ENCODE measurements around the gene ARHGEF28. TPM values are rescaled to one million over a fixed set of nuclear protein-coding genes. Genes with fewer than 3 reads are reported as not detected.

Gene ARHGEF28
- total RNA-seq, 1 donor from 2014 or later, result 8.5 TPM

DNA sequence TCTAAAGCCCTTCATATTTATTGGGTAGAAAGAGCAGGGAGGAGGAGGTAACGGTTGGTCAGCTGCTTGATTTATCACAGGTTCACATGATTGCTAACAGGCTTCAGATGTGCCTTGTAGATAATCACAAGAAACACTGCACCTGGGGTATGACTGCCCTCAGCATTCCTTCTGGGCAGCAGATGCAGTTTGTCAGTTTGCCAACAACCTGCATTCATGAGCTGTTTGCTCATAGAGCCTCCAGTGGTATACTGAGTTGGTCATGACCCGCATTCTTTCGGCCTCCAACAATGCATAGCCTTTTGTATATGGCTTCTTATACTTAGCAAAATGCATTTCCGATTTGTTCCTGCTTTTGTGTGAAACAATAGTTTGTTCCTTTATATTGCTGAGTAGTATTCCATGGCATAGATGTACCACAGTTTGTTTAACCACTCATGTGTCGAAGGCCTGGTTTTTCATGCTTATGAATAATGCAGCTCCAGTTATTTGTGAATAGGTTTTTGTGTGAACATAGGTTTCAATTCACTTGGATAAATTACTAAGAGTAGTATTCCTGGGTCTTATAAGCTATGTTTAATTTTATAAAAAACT is 83.6 kb downstream of the ARHGEF28 start:
- Histone ChIP-seq H3K4me2 (ENCODE audit: low read length) (no peak overlapping the region), H3K4me3 (ENCODE audit: insufficient read depth, low read depth, low read length) (no peak overlapping the region), H3K27ac (ENCODE audit: low read depth, low read length) (no peak overlapping the region), H4K20me1 (ENCODE audit: insufficient read depth, low read length) (no peaks in the 10 kb centered on the region), H3K27me3 (ENCODE audit: insufficient read depth, low read length) (no peaks in the 10 kb centered on the region), H3K9me3 (ENCODE audit: insufficient read depth, low read depth, low read length) (no peaks in the 10 kb centered on the region), H3K9ac (ENCODE audit: low read length) (no peak overlapping the region), H3K79me2 (ENCODE audit: insufficient read depth, low read length) (no peaks in the 10 kb centered on the region), H2AFZ (ENCODE audit: low read depth, low read length) (no peak overlapping the region), H3K4me1 (ENCODE audit: insufficient read depth, low read length) (no peaks in the 10 kb centered on the region), H3K36me3 (ENCODE audit: insufficient read depth, low read length) (no peaks in the 10 kb centered on the region)
- DNase-seq (ENCODE audit: low read depth), result peak; percentile 23
- no peak for FAIRE-seq
- H3K27ac Mint-ChIP-seq (ENCODE audit: unreplicated experiment), result no peak overlapping the region
- no peaks in the 10 kb centered on the region for H3K4me1 Mint-ChIP-seq (ENCODE audit: low read depth, unreplicated experiment)
- H3K4me3 Mint-ChIP-seq (ENCODE audit: unreplicated experiment), result no peak overlapping the region
- peaks cover 13% of the 10 kb centered on the region for H3K9me3 Mint-ChIP-seq (ENCODE audit: unreplicated experiment)
- no peaks in the 10 kb centered on the region for H3K36me3 Mint-ChIP-seq (ENCODE audit: low read depth, unreplicated experiment)
- TF ChIP-seq, protein P1, sequence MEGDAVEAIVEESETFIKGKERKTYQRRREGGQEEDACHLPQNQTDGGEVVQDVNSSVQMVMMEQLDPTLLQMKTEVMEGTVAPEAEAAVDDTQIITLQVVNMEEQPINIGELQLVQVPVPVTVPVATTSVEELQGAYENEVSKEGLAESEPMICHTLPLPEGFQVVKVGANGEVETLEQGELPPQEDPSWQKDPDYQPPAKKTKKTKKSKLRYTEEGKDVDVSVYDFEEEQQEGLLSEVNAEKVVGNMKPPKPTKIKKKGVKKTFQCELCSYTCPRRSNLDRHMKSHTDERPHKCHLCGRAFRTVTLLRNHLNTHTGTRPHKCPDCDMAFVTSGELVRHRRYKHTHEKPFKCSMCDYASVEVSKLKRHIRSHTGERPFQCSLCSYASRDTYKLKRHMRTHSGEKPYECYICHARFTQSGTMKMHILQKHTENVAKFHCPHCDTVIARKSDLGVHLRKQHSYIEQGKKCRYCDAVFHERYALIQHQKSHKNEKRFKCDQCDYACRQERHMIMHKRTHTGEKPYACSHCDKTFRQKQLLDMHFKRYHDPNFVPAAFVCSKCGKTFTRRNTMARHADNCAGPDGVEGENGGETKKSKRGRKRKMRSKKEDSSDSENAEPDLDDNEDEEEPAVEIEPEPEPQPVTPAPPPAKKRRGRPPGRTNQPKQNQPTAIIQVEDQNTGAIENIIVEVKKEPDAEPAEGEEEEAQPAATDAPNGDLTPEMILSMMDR (IDR thresholded peaks at IDR 0.05; ENCODE audit: insufficient read depth, low read depth, low read length), result no peak
- TF ChIP-seq EZH2 (IDR thresholded peaks at IDR 0.05; ENCODE audit: insufficient read depth, low read length), result no peak
- no peaks in the 10 kb centered on the region for H3K27me3 Mint-ChIP-seq (ENCODE audit: low read depth, unreplicated experiment)

GRCh38 chr5:73716284-73716808 is 90.3 kb downstream of the ARHGEF28 start:
- no peak overlapping the region for H3K4me2 ChIP-seq (ENCODE audit: low read length)
- FAIRE-seq, result no peak
- H3K36me3 ChIP-seq (ENCODE audit: insufficient read depth, low read length), result no peaks in the 10 kb centered on the region
- H4K20me1 ChIP-seq (ENCODE audit: insufficient read depth, low read length), result no peaks in the 10 kb centered on the region
- DNase-seq (ENCODE audit: low read depth), result no peak
- no peaks in the 10 kb centered on the region for H3K27me3 ChIP-seq (ENCODE audit: insufficient read depth, low read length)
- no peaks in the 10 kb centered on the region for H3K79me2 ChIP-seq (ENCODE audit: insufficient read depth, low read length)
- no peak overlapping the region for H3K27ac Mint-ChIP-seq (ENCODE audit: unreplicated experiment)
- H3K4me1 ChIP-seq (ENCODE audit: insufficient read depth, low read length), result no peaks in the 10 kb centered on the region
- H3K4me3 Mint-ChIP-seq (ENCODE audit: unreplicated experiment), result no peak overlapping the region
- no peaks in the 10 kb centered on the region for H3K36me3 Mint-ChIP-seq (ENCODE audit: low read depth, unreplicated experiment)
- no peak overlapping the region for H3K4me3 ChIP-seq (ENCODE audit: insufficient read depth, low read depth, low read length)
- no peaks in the 10 kb centered on the region for H3K9me3 ChIP-seq (ENCODE audit: insufficient read depth, low read depth, low read length)
- H2AFZ ChIP-seq (ENCODE audit: low read depth, low read length), result no peak overlapping the region
- H3K9ac ChIP-seq (ENCODE audit: low read length), result no peak overlapping the region
- H3K27me3 Mint-ChIP-seq (ENCODE audit: low read depth, unreplicated experiment), result no peaks in the 10 kb centered on the region
- H3K27ac ChIP-seq (ENCODE audit: low read depth, low read length), result no peak overlapping the region
- TF ChIP-seq, protein P1 (IDR thresholded peaks at IDR 0.05; ENCODE audit: insufficient read depth, low read depth, low read length), result no peak
- TF ChIP-seq EZH2 (IDR thresholded peaks at IDR 0.05; ENCODE audit: insufficient read depth, low read length), result no peak
- no peaks in the 10 kb centered on the region for H3K9me3 Mint-ChIP-seq (ENCODE audit: unreplicated experiment)
- no peaks in the 10 kb centered on the region for H3K4me1 Mint-ChIP-seq (ENCODE audit: low read depth, unreplicated experiment)

DNA sequence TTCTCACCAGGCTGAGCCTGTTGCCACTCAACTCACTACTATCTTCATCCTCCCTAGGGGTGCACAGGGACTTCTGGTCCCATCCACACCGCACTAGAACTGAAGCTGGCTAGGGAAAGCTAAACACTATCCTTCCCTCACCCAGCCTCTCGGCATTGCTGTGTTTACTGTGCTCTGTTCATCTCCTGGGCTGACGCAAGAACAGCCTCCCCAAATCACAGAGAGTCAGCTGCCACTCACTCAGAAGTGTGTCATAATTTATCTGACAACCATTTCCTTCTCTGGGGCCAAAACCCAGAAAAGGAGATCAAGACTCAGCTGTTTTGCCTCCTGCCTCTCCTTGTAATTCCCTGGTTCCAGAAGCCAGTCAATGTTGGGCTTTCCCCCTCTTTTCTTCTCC is 92.8 kb downstream of the ARHGEF28 start:
- no peaks in the 10 kb centered on the region for H3K36me3 ChIP-seq (ENCODE audit: insufficient read depth, low read length)
- H3K27me3 Mint-ChIP-seq (ENCODE audit: low read depth, unreplicated experiment), result no peaks in the 10 kb centered on the region
- no peak for DNase-seq (ENCODE audit: low read depth)
- no peaks in the 10 kb centered on the region for H3K4me1 Mint-ChIP-seq (ENCODE audit: low read depth, unreplicated experiment)
- FAIRE-seq, result no peak
- no peak overlapping the region for H3K27ac ChIP-seq (ENCODE audit: low read depth, low read length)
- H3K4me1 ChIP-seq (ENCODE audit: insufficient read depth, low read length), result no peaks in the 10 kb centered on the region
- H3K4me2 ChIP-seq (ENCODE audit: low read length), result no peak overlapping the region
- no peaks in the 10 kb centered on the region for H3K36me3 Mint-ChIP-seq (ENCODE audit: low read depth, unreplicated experiment)
- no peaks in the 10 kb centered on the region for H3K27me3 ChIP-seq (ENCODE audit: insufficient read depth, low read length)
- no peak overlapping the region for H2AFZ ChIP-seq (ENCODE audit: low read depth, low read length)
- no peak overlapping the region for H3K27ac Mint-ChIP-seq (ENCODE audit: unreplicated experiment)
- no peaks in the 10 kb centered on the region for H4K20me1 ChIP-seq (ENCODE audit: insufficient read depth, low read length)
- TF ChIP-seq, protein P1 (IDR thresholded peaks at IDR 0.05; ENCODE audit: insufficient read depth, low read depth, low read length), result no peak
- no peak for TF ChIP-seq EZH2 (IDR thresholded peaks at IDR 0.05; ENCODE audit: insufficient read depth, low read length)
- H3K4me3 ChIP-seq (ENCODE audit: insufficient read depth, low read depth, low read length), result no peak overlapping the region
- H3K79me2 ChIP-seq (ENCODE audit: insufficient read depth, low read length), result no peaks in the 10 kb centered on the region
- no peaks in the 10 kb centered on the region for H3K9me3 Mint-ChIP-seq (ENCODE audit: unreplicated experiment)
- H3K9me3 ChIP-seq (ENCODE audit: insufficient read depth, low read depth, low read length), result no peaks in the 10 kb centered on the region
- H3K4me3 Mint-ChIP-seq (ENCODE audit: unreplicated experiment), result no peak overlapping the region
- no peak overlapping the region for H3K9ac ChIP-seq (ENCODE audit: low read length)
